HG03354 (cell line): ENCODE data around the gene JPT1.
"Not testable (repeated sequence)": the region's sequence is repeated elsewhere in the genome, so short reads cannot be mapped to it uniquely, and the experiment has no call there.

Experiments
- ATAC-seq: cut with Tn5 transposase; IDR thresholded peaks from one replicate; pipeline ENCODE4 v1.9.1; 2021; ENCODE audit warnings: mild to moderate bottlenecking; ENCODE audit not compliant: unreplicated experiment, poor library complexity, severe bottlenecking

JPT1 gene

DNA sequence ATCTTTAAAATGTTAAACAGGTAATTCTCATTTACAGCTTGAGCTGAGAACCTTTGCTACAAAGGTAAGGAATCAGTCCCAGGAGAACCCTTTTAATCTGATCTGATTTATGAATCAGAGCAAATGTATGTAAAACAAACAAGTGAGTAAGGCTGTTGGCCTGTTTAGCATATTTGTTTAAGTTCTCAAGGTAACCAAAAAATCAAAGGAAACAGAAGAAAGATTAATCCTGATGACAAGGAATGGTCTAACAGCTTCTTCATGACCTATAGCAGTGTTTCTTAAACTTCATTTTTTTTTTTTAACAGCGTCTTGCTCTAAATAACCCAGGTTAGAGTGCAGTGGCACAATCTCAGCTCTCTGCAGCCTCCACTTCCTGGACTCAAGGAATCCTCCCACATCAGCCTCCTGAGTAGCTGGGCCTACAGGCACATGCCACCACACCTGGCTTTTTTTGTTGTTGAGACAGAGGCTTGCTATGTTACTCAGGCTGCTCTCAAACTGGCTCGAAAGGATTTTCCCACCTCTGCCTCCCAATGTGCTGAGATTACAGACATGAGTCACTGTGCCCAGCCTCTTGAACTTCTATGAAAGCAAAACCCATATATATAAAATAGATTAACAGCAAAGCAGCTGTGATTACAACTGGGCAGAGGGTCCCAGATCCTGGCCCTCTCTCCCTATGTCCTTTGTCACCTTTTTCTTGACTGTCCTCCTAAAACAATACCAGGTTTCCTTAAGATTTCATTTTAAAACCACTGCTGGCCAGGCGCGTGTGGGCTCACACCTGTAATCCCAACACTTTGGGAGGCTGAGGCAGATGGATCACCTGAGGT is 5.1 kb upstream of the JPT1 start:
- ATAC-seq = no peak

DNA sequence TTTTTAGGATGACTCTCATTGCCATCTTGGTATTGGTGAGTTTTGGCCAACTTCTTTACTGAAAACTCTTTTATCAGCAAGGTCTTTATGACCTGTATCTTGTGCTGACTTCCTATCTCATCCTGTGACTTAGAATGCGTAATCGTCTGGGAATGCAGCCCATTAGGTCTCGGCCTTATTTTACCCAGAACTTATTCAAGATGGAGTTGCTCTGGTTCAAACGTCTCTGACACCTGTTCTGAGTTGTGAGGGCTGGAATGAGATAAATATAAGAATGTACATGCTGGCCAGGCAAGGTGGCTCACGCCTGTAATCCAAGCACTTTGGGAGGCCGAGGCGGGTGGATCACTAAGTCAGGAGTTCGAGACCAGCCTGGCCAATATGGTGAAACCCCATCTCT is 4.2 kb upstream of the JPT1 start:
- not testable (repeated sequence) for ATAC-seq

DNA sequence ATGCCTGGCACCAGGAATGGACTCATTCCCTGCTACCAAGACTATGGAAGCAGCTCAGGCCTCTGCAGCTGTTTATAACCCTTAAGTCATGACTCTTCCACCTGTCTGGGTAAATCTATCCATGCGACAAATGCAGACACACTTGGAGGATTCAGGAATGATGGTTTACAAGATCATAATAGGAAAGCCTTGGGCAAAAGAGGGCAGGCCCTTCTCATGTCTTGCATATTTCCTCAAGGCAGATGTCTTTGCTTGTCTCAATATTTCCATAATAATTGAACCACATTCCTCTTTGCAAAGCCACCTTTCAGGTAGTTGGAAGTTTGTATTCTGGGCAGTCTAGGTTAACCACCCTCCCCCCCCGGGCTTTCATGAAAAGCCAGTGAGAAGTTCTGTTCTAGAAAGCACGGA is 884 bp upstream of the JPT1 start:
- ATAC-seq = no peak

DNA sequence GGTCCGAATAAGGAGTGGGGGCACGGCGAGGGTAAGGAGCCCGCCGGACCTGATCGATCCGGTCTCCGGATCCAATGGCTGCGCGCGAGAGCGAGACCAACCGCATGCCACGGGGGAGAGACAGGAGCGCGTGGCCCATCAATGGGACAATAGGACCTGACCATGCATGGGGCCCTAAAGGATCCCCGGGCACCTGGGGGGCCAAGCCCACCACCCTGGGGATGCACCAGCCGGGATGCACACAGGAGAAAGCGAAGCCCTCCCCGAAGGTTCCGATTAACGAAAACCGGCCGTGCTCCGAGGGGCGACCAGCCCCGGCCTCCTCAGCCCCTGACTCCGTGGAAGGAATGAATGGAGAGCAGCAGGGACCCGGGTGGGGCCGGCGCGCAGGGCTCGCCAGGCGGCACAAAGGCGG is 525 bp downstream of the JPT1 start:
- ATAC-seq = peak; percentile 11

DNA sequence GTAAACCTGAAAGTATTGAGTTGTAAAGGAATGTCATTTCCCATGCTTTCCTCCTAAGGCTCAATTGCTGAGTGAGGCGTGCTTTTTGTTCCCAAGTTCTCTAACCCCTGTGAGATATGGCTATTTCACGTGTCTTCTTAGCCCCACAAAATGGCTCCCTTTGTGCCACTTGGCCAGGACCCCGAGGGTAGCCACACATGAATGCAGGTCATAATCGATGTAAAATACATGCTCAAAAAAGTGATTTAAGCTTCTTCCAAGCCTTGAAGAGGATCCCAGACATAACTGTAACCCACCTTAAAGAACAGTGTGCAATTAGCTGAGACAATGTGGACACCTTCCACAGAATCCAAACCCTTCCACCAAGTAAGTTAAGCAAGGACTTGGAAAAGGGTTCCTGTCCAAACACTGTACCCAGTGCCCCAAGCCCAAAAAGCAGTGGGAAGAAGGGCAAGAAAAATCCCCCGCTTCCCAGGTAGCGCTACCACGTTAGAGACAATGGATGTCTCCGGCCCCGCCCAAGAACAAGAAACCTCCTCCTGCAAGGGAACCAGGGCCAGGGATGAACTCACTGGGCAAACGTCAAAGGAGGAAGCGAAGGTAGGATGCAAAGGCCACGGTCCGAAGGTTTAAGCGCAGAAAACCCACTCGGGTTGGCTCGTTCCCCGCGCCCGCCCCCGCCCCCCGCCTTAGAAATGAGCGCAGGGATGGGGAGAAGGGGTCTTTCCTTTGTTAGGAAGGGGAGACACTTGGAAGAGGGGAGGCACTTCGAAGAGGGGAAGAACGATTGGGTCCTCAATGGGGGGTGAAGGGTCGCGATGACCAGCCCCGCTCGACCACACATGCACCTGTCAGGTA is 1.2 kb downstream of the JPT1 start:
- no peak for ATAC-seq

DNA sequence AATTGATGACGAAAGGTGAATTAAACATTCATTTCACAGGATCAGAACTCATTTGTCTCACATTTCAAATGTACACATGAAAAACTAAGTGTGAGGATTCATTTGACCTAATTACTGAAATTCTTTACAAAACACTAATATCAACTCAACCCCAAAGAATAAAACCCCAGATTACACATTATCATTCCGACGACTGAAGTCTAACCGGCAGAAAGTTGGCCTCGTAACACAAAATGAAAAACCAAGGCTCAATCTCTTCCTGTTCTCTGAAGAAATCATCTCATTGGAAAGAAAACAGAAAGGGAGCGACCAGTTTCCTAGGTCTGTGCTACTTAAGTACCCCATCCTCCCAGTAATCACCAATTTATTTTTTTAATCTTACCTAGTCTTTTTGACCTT is 1.8 kb downstream of the JPT1 start:
- ATAC-seq = no peak

DNA sequence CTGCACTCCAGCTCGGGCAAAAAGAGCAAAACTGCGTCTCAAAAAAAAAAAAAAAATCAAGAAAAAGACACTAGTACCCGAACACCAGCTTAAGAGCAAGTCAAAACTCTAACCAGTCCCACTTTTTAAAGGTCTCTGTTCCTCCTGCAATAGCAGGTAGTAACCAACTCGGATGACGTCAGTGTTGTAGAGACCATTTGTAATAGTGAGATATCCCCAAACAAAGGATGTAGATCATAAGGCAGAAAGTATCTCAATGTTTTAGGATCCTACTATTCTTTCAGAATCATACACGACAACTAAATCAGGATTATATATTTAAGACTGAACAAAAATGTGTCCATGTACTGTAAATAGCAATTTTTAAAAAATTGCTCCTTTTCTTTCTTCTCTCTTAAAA is 2.4 kb downstream of the JPT1 start:
- no peak for ATAC-seq

DNA sequence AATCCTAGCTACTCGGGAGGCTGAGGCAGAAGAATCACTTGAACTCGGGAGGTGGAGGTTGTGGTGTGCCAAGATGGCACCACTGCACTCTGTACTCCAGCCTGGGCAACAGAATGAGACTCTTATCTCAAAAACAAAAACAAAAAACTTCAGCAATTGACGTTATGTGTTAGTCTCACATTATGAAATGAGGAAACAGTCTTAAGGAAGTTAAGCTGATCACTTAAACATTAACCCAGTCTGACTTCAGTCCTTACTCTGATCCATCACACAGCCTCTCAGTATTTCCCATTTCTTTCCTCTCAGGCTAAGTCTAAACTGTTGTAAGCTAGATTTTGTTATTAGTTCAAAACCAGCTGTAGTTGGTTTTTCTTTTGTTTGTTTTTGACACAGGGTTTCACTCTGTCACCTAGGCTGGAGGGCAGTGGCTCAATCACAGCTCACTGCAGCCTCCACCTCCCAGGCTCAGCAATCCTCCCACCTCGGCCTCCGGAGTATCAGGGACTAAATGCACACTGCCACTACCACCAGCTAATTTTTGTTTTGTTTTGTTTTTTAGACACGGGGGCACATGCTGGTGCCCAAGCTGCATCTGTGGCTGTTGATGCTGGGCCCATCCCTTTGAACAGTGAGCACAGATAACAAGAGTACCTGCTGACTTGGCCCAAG is 6.3 kb downstream of the JPT1 start:
- ATAC-seq = no peak

DNA sequence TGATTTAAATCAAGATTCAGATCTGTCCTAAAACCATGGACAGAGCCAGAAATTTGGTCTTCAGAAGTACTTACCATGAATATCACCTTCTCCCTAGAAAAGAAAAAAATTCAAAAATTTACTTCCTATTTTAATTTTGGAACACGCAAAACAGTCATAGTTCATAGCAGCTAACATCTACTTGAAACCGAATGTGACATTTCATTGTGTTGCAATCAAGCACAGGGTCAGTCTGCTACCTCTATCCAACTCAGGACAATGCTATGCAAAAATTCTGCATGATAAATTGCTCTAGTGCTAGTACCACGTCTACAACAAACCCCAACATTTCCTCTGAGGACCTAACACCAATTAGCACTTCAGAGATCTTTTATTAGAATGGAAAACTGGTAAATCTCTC is 7.7 kb downstream of the JPT1 start:
- ATAC-seq = no peak

DNA sequence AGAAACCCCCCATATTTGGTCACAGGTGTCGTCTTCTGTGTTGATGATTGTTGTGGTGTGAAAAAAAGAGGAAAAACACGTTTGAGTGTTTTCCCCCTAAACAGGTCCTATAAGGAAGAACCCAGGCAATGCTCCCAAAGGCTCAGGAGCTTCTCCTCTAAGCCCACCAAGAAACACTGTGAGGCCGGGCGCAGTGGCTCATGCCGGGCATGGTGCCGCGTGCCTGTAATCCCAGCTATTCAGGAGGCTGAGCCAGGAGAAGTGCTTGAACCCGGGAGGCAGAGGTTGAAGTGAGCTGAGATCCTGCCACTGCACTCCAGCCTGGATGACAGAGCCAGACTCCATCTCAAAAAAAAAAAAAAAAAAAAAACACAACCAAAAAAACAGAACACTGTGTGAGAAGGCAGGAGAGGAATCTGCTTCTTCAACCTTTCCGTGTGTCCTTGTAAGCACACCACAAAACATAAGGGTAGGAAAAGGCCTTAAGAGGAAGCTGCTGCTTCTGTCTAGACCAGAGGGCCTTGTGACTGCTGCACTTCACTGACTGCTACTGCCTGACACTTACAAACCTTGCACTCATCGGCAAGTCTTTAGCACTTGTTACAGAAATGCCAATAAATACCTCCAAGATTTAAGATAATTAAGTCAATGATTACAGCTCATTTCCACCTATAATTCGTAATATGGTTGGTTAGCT is 9.3 kb downstream of the JPT1 start:
- ATAC-seq = no peak

DNA sequence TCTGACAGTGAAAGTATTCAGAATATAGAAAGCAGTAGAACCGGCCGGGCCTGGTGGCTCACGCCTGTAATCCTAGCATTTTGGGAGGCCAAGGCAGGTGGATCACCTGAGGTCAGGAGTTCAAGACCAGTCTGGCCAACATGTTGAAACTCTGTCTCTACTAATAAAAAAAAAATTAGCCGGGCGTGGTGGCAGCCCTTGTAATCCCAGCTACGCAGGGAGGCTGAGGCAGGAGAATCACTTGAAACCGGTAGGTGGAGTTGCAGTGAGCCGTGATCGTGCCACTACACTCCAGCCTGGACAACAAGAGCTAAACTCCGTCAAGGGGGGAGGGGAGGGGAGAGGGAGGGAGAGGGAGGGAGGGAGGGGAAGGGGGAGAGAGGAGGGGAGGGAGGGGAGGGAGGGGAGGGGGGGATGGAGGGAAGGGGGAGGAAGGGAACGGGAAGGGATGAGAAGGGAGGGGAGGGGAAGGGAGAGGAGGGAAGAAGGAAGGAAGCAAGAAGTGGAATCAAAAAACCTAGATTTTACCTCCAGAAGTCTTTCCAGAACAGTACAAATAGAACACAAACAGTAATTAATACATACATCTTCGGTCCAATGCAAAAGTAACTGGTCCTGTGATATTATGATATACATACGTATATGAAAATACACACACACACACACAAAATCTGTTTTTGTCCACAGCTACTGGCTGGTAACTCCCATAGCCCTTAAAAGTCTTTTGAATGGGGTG is 11.9 kb downstream of the JPT1 start:
- ATAC-seq = no peak

DNA sequence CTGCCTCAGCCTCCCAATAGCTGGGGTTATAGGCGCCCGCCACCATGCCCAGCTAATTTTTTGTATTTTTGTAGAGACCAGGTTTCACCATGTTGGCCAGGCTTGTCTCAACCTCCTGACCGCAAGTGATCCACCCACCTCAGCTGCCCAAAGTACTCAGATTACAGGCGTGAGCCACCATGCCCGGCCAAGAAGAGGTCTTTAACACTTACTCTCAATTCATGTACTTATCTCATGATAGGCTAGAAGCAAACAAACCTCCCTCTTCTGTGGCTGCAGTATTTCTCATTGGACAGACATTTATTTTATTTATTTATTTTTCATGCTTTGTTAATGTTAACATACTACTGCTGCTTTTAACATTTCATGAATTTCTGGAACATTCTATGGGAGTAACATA is 15.8 kb downstream of the JPT1 start:
- ATAC-seq = no peak

DNA sequence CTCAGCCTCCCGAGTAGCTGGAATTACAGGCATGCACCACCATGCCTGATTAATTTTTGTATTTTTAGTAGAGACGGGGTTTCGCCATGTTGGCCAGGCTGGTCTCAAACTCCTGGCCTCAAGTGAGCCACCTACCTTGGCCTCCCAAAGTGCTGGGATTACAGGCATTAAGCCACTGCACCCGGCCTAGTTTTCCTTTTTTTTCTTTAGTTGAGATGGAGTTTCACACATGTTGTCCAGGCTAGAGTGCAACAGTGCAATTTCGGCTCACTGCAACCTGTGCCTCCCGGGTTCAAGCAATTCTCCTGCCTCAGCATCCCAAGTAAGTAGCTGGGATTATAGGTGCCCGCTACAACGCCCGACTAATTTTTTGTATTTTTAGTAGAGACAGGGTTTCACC is 16.6 kb downstream of the JPT1 start:
- ATAC-seq = not testable (repeated sequence)

DNA sequence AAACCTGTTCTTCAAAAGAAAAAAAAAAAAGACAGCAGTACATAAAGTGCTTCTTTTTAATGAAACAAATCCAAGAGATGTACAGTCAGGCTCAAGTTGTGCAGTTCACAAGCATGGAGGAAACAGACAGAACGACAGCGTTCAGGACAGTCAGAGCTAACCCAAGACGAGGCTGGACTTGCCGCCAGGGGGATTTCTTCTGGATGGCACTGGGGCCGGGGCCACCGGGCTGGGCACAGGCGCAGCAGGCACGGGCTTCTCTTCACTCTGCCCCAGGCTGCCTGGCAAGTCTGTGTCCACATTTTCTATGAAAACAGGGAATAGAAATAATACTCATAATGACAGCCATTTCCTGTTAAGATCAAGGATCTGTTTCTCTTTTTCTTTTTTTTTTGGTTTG is 18.4 kb downstream of the JPT1 start:
- no peak for ATAC-seq

DNA sequence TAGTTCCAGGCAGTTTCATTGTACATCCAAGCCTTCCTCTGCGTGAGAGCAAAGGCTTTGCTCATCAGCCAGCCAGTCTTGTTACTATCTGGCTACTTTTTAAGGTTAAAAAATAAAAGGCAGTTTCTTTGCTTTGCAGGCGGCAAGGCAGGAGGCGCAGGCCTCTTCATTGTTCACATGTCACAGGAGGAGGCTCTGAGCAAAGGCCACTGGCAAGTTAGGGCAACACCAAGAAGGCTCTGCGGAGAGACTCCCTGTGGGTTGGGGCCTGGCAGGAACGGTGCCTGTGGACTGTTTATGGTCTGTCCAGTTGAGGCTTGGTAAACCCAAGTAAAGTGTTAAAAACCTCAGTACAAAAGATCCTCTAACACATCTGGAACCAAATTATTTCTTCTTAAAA is 18.9 kb downstream of the JPT1 start:
- ATAC-seq = no peak

DNA sequence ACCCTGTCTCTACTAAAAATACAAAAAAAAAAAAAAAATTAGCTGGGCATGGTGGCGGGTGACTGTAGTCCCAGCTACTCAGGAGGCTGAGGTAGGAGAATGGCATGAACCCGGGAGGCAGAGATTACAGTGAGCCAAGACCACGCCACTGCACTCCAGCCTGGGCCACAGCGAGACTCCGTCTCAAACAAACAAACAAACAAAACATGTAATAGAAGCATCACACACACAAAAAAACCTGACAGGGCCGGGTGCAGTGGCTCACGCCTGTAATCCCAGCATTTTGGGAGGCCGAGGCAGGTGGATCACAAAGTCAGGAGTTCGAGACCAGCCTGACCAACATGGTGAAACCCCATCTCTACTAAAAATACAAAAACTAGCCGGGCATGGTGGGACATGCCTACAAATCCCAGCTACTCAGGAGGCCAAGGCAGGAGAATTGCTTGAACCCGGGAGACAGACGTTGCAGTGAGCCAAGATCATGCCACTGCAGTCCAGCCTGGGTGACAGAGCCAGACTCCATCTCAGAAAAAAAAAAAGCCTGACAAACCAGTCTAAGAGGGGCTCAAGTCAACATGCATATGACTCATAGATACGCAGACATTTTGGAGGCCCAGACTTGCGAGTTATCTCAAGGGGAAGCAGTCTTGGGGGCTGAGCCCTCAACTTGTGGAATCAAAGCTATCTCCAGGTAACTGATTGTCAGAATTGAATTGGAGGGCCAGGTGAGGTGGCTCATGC is 20.5 kb downstream of the JPT1 start:
- ATAC-seq = not testable (repeated sequence)

DNA sequence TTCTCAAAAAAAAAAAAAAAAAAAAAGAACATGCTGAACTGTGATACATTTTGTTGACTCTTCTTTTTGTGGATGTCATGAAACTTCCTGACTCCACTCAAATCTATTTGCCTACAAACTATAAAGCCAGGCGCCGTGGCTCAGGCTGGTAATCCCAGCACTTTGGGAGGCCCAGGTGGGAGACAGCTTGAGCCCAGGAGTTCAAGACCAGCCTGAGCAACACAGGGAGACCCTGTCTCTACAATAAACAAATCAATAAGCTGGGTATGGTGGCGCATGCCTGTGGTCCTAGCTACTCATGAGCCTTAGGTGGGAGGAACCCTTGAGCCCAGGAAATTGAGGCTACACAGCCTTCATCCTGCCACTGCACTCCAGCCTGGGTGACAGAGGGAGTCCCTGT is 21.3 kb downstream of the JPT1 start:
- no peak for ATAC-seq
